ENCODE results near the gene PIK3IP1.

PIK3IP1 gene

GRCh38 chr22:31305194-31305593 is 12.9 kb upstream of the PIK3IP1 start:
- DNase-seq = no peak

GRCh38 chr22:31302537-31302936 is 10.2 kb upstream of the PIK3IP1 start:
- no peak for DNase-seq

GRCh38 chr22:31302006-31302405 is 9.7 kb upstream of the PIK3IP1 start:
- no peak for DNase-seq

GRCh38 chr22:31300896-31301295 is 8.6 kb upstream of the PIK3IP1 start:
- DNase-seq = no peak

- DNase-seq = no peak
Measured at GRCh38 chr22:31295831-31296657, 3.8 kb upstream of the PIK3IP1 start.

- DNase-seq = no peak
Measured at GRCh38 chr22:31295360-31295759, 3.1 kb upstream of the PIK3IP1 start.

- peak; percentile 59 for DNase-seq
Measured at GRCh38 chr22:31291481-31292235, 630 bp downstream of the PIK3IP1 start.

GRCh38 chr22:31290494-31291471 is 1.5 kb downstream of the PIK3IP1 start:
- DNase-seq = peak; percentile 96

GRCh38 chr22:31289344-31289743 is 2.9 kb downstream of the PIK3IP1 start:
- DNase-seq = peak; percentile 52

GRCh38 chr22:31288496-31289240 is 3.6 kb downstream of the PIK3IP1 start:
- no peak for DNase-seq

- no peak for DNase-seq
Measured at GRCh38 chr22:31287818-31288495, 4.3 kb downstream of the PIK3IP1 start.

- peak; percentile 75 for DNase-seq
Measured at GRCh38 chr22:31286360-31287255, 5.7 kb downstream of the PIK3IP1 start.

GRCh38 chr22:31284281-31285155 is 7.8 kb downstream of the PIK3IP1 start:
- DNase-seq = no peak

GRCh38 chr22:31282748-31283468 is 9.4 kb downstream of the PIK3IP1 start:
- no peak for DNase-seq

- peak; percentile 39 for DNase-seq
Measured at GRCh38 chr22:31281733-31282132, 10.6 kb downstream of the PIK3IP1 start.

- peak; percentile 36 for DNase-seq
Measured at GRCh38 chr22:31279821-31280505, 12.3 kb downstream of the PIK3IP1 start.

- no peak for DNase-seq
Measured at GRCh38 chr22:31279327-31279669, 13.0 kb downstream of the PIK3IP1 start.

Measured in CD4-positive, alpha-beta T cell treated with Interleukin-17A for 4 hours (primary cell).